ENCODE results near the gene STXBP1. TPM values are rescaled to one million over a fixed set of nuclear protein-coding genes. Genes with fewer than 3 reads are reported as not detected.

The STXBP1 gene
- total and polyA plus RNA-seq, 2 of the 4 experiments (the other 2 are of a cell fraction) = 15.8 to 22.6 TPM

GRCh38 chr9:127599550-127599891 is 12.6 kb upstream of the STXBP1 start:
- Histone ChIP-seq H3K36me3 (ENCODE audit: control insufficient read depth, insufficient read depth, low read length) (no peaks in the 10 kb centered on the region), H2BK15ac (ENCODE audit: low read depth, low read length) (no peak overlapping the region), H3K4ac (ENCODE audit: low read depth, low read length) (no peak overlapping the region), H3K9ac (ENCODE audit: low read depth, low read length) (no peak overlapping the region), H3K18ac (ENCODE audit: low read depth, low read length) (no peak overlapping the region), H2BK20ac (ENCODE audit: low read depth, low read length) (no peak overlapping the region), H3K14ac (replicated peaks; ENCODE audit: low read depth, low read length) (no peak overlapping the region), H3K4me2 (ENCODE audit: low read depth, low read length) (no peak overlapping the region), H3K4me1 (ENCODE audit: control insufficient read depth, insufficient read depth, low read length) (no peaks in the 10 kb centered on the region), H3K9me1 (ENCODE audit: insufficient read depth, low read length) (no peaks in the 10 kb centered on the region), H3K9me3 (ENCODE audit: control insufficient read depth, insufficient read depth, low read length) (no peaks in the 10 kb centered on the region), H2AFZ (replicated peaks; ENCODE audit: low read length, poor library complexity) (no peak overlapping the region), H2BK5ac (ENCODE audit: low read depth, low read length, poor library complexity, severe bottlenecking) (no peak overlapping the region), H3K27me3 (ENCODE audit: control insufficient read depth, insufficient read depth, low read length) (no peaks in the 10 kb centered on the region), H3K27ac (ENCODE audit: insufficient read depth, low read length) (no peak overlapping the region), H4K8ac (ENCODE audit: low read depth in 2 of 2, low read length in 2 of 2) (no peak overlapping the region), H4K5ac (ENCODE audit: low read depth, low read length) (no peak overlapping the region), H2AK5ac (ENCODE audit: low read depth, low read length) (no peak overlapping the region), H3K4me3 (ENCODE audit: insufficient read depth, low read depth, low read length) (no peak overlapping the region), H3K56ac (ENCODE audit: extremely low read depth, insufficient read depth, low read length) (no peak overlapping the region), H2AK9ac (replicated peaks; ENCODE audit: low read depth, low read length, poor library complexity) (no peak overlapping the region), H3K23ac (ENCODE audit: low read depth, low read length) (no peak overlapping the region), H4K91ac (ENCODE audit: insufficient read depth, low read depth, low read length) (no peak overlapping the region), H2BK120ac (ENCODE audit: low read depth, low read length) (no peak overlapping the region), H4K20me1 (ENCODE audit: insufficient read depth, low read length) (no peaks in the 10 kb centered on the region), H3K79me1 (ENCODE audit: low read depth in 1 of 2, low read length in 2 of 2) (no peaks in the 10 kb centered on the region; a peak in 1 of 4 replicates)
- ATAC-seq (ENCODE audit: low read depth) = no peak
- in situ Hi-C loops (cut with MboI; ENCODE audit: low sequenced_read_pairs) = no loop called here
- TF ChIP-seq MAZ (IDR thresholded peaks at IDR 0.05; ENCODE audit: borderline replicate concordance, low read depth, low read length) (no peak), MXI1 (IDR thresholded peaks at IDR 0.05; ENCODE audit: borderline replicate concordance, low read depth, low read length) (no peak), RAD21 (IDR thresholded peaks at IDR 0.05; ENCODE audit: low read length) (no peak), RFX5 (IDR thresholded peaks at IDR 0.05; ENCODE audit: low read depth, low read length) (no peak), SMC3 (IDR thresholded peaks at IDR 0.05; ENCODE audit: low read depth, low read length) (no peak), NFE2L2 (IDR thresholded peaks at IDR 0.05; ENCODE audit: low read depth, low read length) (no peak), USF2 (IDR thresholded peaks at IDR 0.05; ENCODE audit: low read depth, low read length) (no peak), RCOR1 (IDR thresholded peaks at IDR 0.05; ENCODE audit: insufficient replicate concordance, low read length) (no peak), BHLHE40 (IDR thresholded peaks at IDR 0.05; ENCODE audit: low read depth, low read length) (no peak), ELK1 (IDR thresholded peaks at IDR 0.05; ENCODE audit: borderline replicate concordance, low read depth, low read length) (no peak), MAFK (IDR thresholded peaks at IDR 0.05; ENCODE audit: low read depth, low read length) (no peak), POLR2A (IDR thresholded peaks at IDR 0.05; ENCODE audit: low read depth, low read length) (no peak), CTCF (conservative IDR thresholded peaks at IDR 0.05; ENCODE audit: low read depth, low read length) (no peak), CHD1 (IDR thresholded peaks at IDR 0.05; ENCODE audit: low read depth, low read length) (no peak), FOS (IDR thresholded peaks at IDR 0.05; ENCODE audit: low read depth, low read length) (no peak), CEBPB (IDR thresholded peaks at IDR 0.05; ENCODE audit: low read depth, low read length) (no peak)
- BruUV-seq (replicated peaks) = no TSS peak
- 73% methylated on average over 3 of the region's 7 CpGs; no CpG with 5 or more reads in 1 of the 2 experiments for WGBS, 2 experiments (ENCODE audit: extremely low coverage in 2 of 2, insufficient read length in 1 of 2)
- intact Hi-C loops (cut with micrococcal nuclease) = no loop called here
- POLR2A ChIA-PET (ENCODE audit: unreplicated experiment) = no interaction called here
- no peak for DNase-seq
- dilution Hi-C loops (cut with HindIII; ENCODE audit: low sequenced_read_pairs, unreplicated experiment) = no loop called here
- CTCF ChIA-PET = interaction anchor here (0.7 kb wide), 1 partner anchor 9 kb away, joined by 4 read pairs; no protein-coding TSS in a partner anchor
